Measurements from ENCODE around the gene USP48. TPM values are rescaled to one million over a fixed set of nuclear protein-coding genes. Genes with fewer than 3 reads are reported as not detected.

USP48 gene
- total RNA-seq, 2 experiments from 2014 or later = 73.3 to 76.0 TPM

DNA sequence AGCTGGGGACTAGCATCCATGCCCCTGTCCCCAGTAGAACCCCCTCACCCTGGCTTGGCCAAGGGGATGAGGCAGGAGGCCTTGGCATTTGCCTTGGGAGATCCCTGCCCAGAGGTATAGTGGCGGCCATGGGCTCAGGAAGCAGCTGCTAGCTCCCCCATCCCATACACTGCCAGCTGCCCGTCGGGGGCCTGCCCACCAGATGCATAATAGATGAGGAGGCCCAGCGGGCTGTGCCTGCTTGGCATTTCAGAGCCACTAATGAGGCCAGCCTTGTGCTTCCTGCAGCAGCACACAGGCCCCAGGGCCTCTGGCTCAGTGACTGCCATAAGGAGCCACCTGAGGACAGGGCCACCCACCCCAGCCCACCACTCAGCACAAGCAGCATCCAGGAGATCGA lies 137.4 kb downstream of the USP48 start:
- ChIA-PET CTCF (no interaction called here), POLR2A (no interaction called here)
- Mint-ChIP-seq H3K27me3 (peaks cover 29% of the 10 kb centered on the region), H3K27ac (no peak overlapping the region), H3K36me3 (ENCODE audit: low read depth) (no peaks in the 10 kb centered on the region), H3K4me1 (ENCODE audit: low read depth) (no peaks in the 10 kb centered on the region), H3K9me3 (no peaks in the 10 kb centered on the region), H3K4me3 (no peak overlapping the region)
- peaks cover 3% of the 10 kb centered on the region for H3K4me1 ChIP-seq (ENCODE audit: insufficient read depth, low read length)
- no peak overlapping the region for H3K4me3 ChIP-seq (ENCODE audit: low read length)
- H3K9me3 ChIP-seq (ENCODE audit: control insufficient read depth in 1 of 2, insufficient read depth in 1 of 2, low read length in 2 of 2) = peaks cover 0 to 3% of the 10 kb centered on the region in 2 experiments
- H3K36me3 ChIP-seq (ENCODE audit: insufficient read depth, low read length) = no peaks in the 10 kb centered on the region
- DNase-seq = no peak
- intact Hi-C loops (cut with DNase I, micrococcal nuclease) = no loop called here
- ATAC-seq (ENCODE audit: poor library complexity) = no peak
- no peak overlapping the region for H3K27ac ChIP-seq (ENCODE audit: low read depth in 1 of 2, low read length in 2 of 2)
- peaks cover 13 to 23% of the 10 kb centered on the region in 2 experiments for H3K27me3 ChIP-seq (ENCODE audit: control insufficient read depth in 1 of 2, insufficient read depth in 2 of 2, low read length in 2 of 2)
- TF ChIP-seq, protein P1, sequence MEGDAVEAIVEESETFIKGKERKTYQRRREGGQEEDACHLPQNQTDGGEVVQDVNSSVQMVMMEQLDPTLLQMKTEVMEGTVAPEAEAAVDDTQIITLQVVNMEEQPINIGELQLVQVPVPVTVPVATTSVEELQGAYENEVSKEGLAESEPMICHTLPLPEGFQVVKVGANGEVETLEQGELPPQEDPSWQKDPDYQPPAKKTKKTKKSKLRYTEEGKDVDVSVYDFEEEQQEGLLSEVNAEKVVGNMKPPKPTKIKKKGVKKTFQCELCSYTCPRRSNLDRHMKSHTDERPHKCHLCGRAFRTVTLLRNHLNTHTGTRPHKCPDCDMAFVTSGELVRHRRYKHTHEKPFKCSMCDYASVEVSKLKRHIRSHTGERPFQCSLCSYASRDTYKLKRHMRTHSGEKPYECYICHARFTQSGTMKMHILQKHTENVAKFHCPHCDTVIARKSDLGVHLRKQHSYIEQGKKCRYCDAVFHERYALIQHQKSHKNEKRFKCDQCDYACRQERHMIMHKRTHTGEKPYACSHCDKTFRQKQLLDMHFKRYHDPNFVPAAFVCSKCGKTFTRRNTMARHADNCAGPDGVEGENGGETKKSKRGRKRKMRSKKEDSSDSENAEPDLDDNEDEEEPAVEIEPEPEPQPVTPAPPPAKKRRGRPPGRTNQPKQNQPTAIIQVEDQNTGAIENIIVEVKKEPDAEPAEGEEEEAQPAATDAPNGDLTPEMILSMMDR (IDR thresholded peaks at IDR 0.05) = no peak

DNA sequence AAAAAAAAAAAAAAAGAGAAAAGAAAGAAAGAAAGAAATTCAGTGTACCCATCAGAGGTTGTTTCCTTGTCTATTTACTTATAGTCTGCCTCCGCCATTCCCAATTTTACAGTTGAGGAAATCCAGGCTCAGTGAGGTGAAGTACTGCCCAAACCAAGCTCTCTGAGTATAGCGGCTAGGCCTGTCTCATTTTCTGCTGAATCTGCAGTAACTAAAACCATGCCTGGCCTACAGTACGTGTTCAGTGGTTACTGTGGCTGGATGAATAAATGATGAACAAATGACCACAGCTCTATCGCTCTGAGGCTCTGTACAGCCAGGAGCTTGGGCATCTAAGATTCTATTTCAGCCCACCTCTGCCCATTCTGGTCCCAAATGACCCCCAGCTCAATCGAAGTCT lies 138.0 kb downstream of the USP48 start:
- Mint-ChIP-seq H3K4me1 (ENCODE audit: low read depth) (no peaks in the 10 kb centered on the region), H3K27me3 (peaks cover 29% of the 10 kb centered on the region), H3K27ac (no peak overlapping the region), H3K9me3 (no peaks in the 10 kb centered on the region), H3K36me3 (ENCODE audit: low read depth) (no peaks in the 10 kb centered on the region), H3K4me3 (no peak overlapping the region)
- no peak overlapping the region for H3K4me3 ChIP-seq (ENCODE audit: low read length)
- no peak overlapping the region for H3K27ac ChIP-seq (ENCODE audit: low read depth in 1 of 2, low read length in 2 of 2)
- no peaks in the 10 kb centered on the region for H3K4me1 ChIP-seq (ENCODE audit: insufficient read depth, low read length)
- POLR2A ChIA-PET = no interaction called here
- CTCF ChIA-PET = no interaction called here
- peaks cover 13 to 19% of the 10 kb centered on the region in 2 experiments for H3K27me3 ChIP-seq (ENCODE audit: control insufficient read depth in 1 of 2, insufficient read depth in 2 of 2, low read length in 2 of 2)
- TF ChIP-seq, protein P1 (IDR thresholded peaks at IDR 0.05) = no peak
- ATAC-seq (ENCODE audit: poor library complexity) (no peak), DNase-seq (no peak)
- no peaks in the 10 kb centered on the region for H3K36me3 ChIP-seq (ENCODE audit: insufficient read depth, low read length)
- peaks cover 0 to 3% of the 10 kb centered on the region in 2 experiments for H3K9me3 ChIP-seq (ENCODE audit: control insufficient read depth in 1 of 2, insufficient read depth in 1 of 2, low read length in 2 of 2)
- intact Hi-C loops (cut with DNase I, micrococcal nuclease) = no loop called here

DNA sequence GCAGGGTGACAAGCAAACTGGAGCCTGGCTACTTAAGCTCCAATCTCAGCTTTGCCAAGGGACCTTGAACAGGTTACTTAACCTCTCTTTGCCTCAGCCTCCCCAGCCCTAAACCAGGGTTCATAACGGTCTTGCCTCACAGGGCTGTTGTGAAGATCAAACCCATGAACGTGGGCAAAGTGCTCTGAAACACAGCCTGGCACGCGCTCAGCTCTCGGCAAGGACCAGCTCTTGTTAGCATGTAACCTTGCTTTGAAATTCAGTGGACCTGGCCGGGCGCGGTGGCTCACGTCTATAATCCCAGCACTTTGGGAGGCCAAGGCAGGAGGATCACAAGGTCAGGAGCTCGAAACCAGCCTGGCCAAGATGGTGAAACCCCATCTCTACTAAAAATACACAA lies 138.6 kb downstream of the USP48 start:
- Mint-ChIP-seq H3K27ac (no peak overlapping the region), H3K9me3 (no peaks in the 10 kb centered on the region), H3K36me3 (ENCODE audit: low read depth) (no peaks in the 10 kb centered on the region), H3K27me3 (peaks cover 29% of the 10 kb centered on the region), H3K4me1 (ENCODE audit: low read depth) (no peaks in the 10 kb centered on the region), H3K4me3 (no peak overlapping the region)
- Histone ChIP-seq H3K4me3 (ENCODE audit: low read length) (no peak overlapping the region), H3K27me3 (ENCODE audit: control insufficient read depth in 1 of 2, insufficient read depth in 2 of 2, low read length in 2 of 2) (peaks cover 13 to 19% of the 10 kb centered on the region in 2 experiments), H3K27ac (ENCODE audit: low read depth in 1 of 2, low read length in 2 of 2) (no peak overlapping the region), H3K4me1 (ENCODE audit: insufficient read depth, low read length) (no peaks in the 10 kb centered on the region), H3K36me3 (ENCODE audit: insufficient read depth, low read length) (no peaks in the 10 kb centered on the region), H3K9me3 (ENCODE audit: control insufficient read depth in 1 of 2, insufficient read depth in 1 of 2, low read length in 2 of 2) (peaks cover 0 to 3% of the 10 kb centered on the region in 2 experiments)
- no peak for DNase-seq
- ATAC-seq (ENCODE audit: poor library complexity) = no peak
- intact Hi-C loops (cut with DNase I, micrococcal nuclease) = no loop called here
- TF ChIP-seq, protein P1 (IDR thresholded peaks at IDR 0.05) = no peak
- ChIA-PET CTCF (no interaction called here), POLR2A (no interaction called here)

All from CD4-positive, alpha-beta T cell (primary cell).